ENCODE data around the gene TMEM59L. TPM values are rescaled to one million over a fixed set of nuclear protein-coding genes. Genes with fewer than 3 reads are reported as not detected.

Gene TMEM59L
- total and polyA plus RNA-seq, 10 of the 15 experiments (the other 5 are each of a cell fraction or from before 2014, with no cell fraction given), result 0.06 TPM; not detected in 9

GRCh38 chr19:18650021-18650390 is 37.3 kb downstream of the TMEM59L start (continued):
- TF ChIP-seq, protein P1, sequence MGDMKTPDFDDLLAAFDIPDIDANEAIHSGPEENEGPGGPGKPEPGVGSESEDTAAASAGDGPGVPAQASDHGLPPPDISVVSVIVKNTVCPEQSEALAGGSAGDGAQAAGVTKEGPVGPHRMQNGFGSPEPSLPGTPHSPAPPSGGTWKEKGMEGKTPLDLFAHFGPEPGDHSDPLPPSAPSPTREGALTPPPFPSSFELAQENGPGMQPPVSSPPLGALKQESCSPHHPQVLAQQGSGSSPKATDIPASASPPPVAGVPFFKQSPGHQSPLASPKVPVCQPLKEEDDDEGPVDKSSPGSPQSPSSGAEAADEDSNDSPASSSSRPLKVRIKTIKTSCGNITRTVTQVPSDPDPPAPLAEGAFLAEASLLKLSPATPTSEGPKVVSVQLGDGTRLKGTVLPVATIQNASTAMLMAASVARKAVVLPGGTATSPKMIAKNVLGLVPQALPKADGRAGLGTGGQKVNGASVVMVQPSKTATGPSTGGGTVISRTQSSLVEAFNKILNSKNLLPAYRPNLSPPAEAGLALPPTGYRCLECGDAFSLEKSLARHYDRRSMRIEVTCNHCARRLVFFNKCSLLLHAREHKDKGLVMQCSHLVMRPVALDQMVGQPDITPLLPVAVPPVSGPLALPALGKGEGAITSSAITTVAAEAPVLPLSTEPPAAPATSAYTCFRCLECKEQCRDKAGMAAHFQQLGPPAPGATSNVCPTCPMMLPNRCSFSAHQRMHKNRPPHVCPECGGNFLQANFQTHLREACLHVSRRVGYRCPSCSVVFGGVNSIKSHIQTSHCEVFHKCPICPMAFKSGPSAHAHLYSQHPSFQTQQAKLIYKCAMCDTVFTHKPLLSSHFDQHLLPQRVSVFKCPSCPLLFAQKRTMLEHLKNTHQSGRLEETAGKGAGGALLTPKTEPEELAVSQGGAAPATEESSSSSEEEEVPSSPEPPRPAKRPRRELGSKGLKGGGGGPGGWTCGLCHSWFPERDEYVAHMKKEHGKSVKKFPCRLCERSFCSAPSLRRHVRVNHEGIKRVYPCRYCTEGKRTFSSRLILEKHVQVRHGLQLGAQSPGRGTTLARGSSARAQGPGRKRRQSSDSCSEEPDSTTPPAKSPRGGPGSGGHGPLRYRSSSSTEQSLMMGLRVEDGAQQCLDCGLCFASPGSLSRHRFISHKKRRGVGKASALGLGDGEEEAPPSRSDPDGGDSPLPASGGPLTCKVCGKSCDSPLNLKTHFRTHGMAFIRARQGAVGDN (IDR thresholded peaks at IDR 0.05), result no peak

DNA sequence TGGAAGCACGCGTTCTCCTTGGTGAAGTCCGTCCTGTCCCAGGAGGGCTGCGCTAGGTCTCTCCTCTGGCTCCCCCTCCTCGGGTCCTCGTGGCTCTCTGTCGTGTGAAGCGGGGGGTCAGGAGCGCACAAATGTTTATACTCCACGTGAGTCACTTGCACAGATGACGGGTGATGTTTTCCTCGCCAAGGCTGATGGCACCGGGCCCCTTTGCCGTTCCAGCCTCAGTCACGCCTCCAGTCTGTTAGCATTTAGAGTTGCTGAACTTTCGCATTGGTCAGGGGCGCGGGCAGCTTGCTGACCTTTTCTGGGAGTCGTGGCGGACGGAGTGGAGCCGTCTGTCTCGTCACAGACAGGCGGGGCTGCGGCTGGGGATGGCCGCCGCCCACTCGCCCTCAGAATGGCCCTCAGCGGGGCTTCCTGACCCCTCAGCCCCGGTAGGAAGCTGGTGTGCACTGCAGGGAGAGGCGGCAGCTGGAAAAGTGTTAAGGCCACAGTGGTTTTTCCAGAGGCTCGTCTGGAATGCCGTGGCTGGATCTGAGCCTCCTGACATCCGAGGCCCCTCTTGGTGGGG is 37.9 kb downstream of the TMEM59L start:
- Histone ChIP-seq H3K79me2 (ENCODE audit: control insufficient read depth, insufficient read depth, low read length) (no peaks in the 10 kb centered on the region), H3K36me3 (ENCODE audit: control insufficient read depth in 2 of 2, insufficient read depth in 2 of 2, low read length in 1 of 2) (no peaks in the 10 kb centered on the region; a peak in 2 of 4 replicates), H3K9ac (ENCODE audit: control insufficient read depth, insufficient read depth, low read length) (no peak overlapping the region), H3K4me2 (ENCODE audit: control insufficient read depth, insufficient read depth) (no peak overlapping the region), H3K9me3 (replicated peaks; ENCODE audit: control insufficient read depth, insufficient read depth, low read length) (no peaks in the 10 kb centered on the region), H3K27ac (ENCODE audit: control insufficient read depth, insufficient read depth) (no peak overlapping the region), H3K4me1 (ENCODE audit: control insufficient read depth, insufficient read depth, low read length) (peaks cover 18% of the 10 kb centered on the region), H3K4me3 (no peak overlapping the region), H3K27me3 (replicated peaks in 1 of 2; ENCODE audit: control insufficient read depth in 2 of 2, insufficient read depth in 2 of 2, low read length in 1 of 2) (no peaks in the 10 kb centered on the region), H2AFZ (ENCODE audit: control insufficient read depth, low read depth, low read length) (no peak overlapping the region), H4K20me1 (ENCODE audit: control insufficient read depth, insufficient read depth) (peaks cover 9% of the 10 kb centered on the region; the same call in 1 of the 2 replicates)
- CTCF ChIA-PET, result no interaction called here
- DNase-seq (ENCODE audit: low read depth, low spot score) (no peak), FAIRE-seq (no peak), ATAC-seq (no peak)
- POLR2A ChIA-PET, result no interaction called here
- WGBS (ENCODE audit: insufficient coverage, insufficient replicate concordance, low lambda C conversion rate, missing lambda C conversion rate), result 79% methylated on average over 28 of the region's 34 CpGs
- no TSS peak for BruUV-seq (replicated peaks)
- RAD21 ChIA-PET (ENCODE audit: unreplicated experiment), result no interaction called here
- TF ChIP-seq IKZF1 (conservative IDR thresholded peaks at IDR 0.05), result no peak
- TF ChIP-seq POLR2A (IDR thresholded peaks at IDR 0.05; ENCODE audit: low read depth, low read length), result 0 out of 2 replicates have a peak, but pooled peaks have one; percentile 7
- SMC1A ChIA-PET (ENCODE audit: uncharacterized antibody, unreplicated experiment), result no interaction called here
- intact Hi-C loops (cut with micrococcal nuclease; ENCODE audit: unreplicated experiment) (no loop called here), in situ Hi-C loops (cut with MboI) (no loop called here)
